HepG2 (cell line): ENCODE data around the gene STARD10. TPM values are rescaled to one million over a fixed set of nuclear protein-coding genes. Genes with fewer than 3 reads are reported as not detected.

ENCODE experiments used
- ATAC-seq: fragments of 200-7000 bp; cut with Tn5 transposase; 3 replicates; pipeline ENCODE4 v1.9.1; 2020; ENCODE audit warnings: mild to moderate bottlenecking, moderate library complexity
- BruUV-seq: library from RNA; stranded (reverse); fragments of 400-500 nt; replicated peaks from 2 replicates; lab custom pipeline; 2021; lab: Mats Ljungman, UMichigan
- CTCF ChIA-PET: fragments of 300-600 bp; formaldehyde crosslinking; extraction: SDS; loops from one replicate; lab custom pipeline; 2021; ENCODE audit warnings: low total read pairs, inconsistent platforms, low intra/inter-chr PET ratio; lab: Yijun Ruan, JAX
- POLR2A ChIA-PET: fragments of 350-600 bp; sonication (Branson Sonifier 250); formaldehyde crosslinking; loops from one replicate; lab custom pipeline; 2020; ENCODE audit warnings: antibody characterized with exemption, inconsistent platforms; lab: Yijun Ruan, JAX
- DNase-seq: peaks from one replicate; pipeline ENCODE4 v3.0.0-alpha.2; 2015; ENCODE audit warnings: low spot score
- FAIRE-seq: peaks from 3 replicates; lab custom pipeline; 2011; peaks lifted over from hg19 to GRCh38; lab: Jason Lieb, UNC
- H2AFZ ChIP-seq: one replicate; pipeline ENCODE4 v1.6.1; 2011; ENCODE audit warnings: low read length, inconsistent platforms
- H3K27ac ChIP-seq: fragments of 300-600 bp; 3 replicates; pipeline ENCODE4 v1.8.0; 2011; ENCODE audit warnings: mixed run types, mild to moderate bottlenecking, mixed read lengths, low read length, inconsistent platforms; ENCODE audit not compliant: insufficient read depth; ENCODE audit errors: extremely low read length
- H3K27me3 ChIP-seq, 2 experiments: fragments of 200-600 bp in 1 of 2; 2 replicates in 1 of 2; 3 replicates in 1 of 2; pipeline versions ENCODE4 v1.6.0 to v1.8.0; 2011; ENCODE audit warnings: low read length in 2 of 2, mild to moderate bottlenecking in 2 of 2, moderate library complexity in 2 of 2, inconsistent platforms in 1 of 2; ENCODE audit not compliant: insufficient read depth in 2 of 2, control insufficient read depth in 1 of 2
- H3K36me3 ChIP-seq, 2 experiments: fragments of 200-600 bp in 1 of 2; replicated peaks in 1 of 2; 2 replicates in 1 of 2; 3 replicates in 1 of 2; pipeline versions ENCODE4 v1.5.1 to v1.8.0; 2011; ENCODE audit warnings: low read length in 2 of 2, inconsistent platforms in 1 of 2; ENCODE audit not compliant: insufficient read depth in 2 of 2, control insufficient read depth in 1 of 2
- H3K4me1 ChIP-seq: 2 replicates; pipeline ENCODE4 v1.5.1; 2012; ENCODE audit warnings: low read length, inconsistent platforms; ENCODE audit not compliant: insufficient read depth
- H3K4me2 ChIP-seq: 2 replicates; pipeline ENCODE4 v1.6.0; 2011; ENCODE audit warnings: low read depth, low read length, inconsistent platforms
- H3K4me3 ChIP-seq, 3 experiments: fragments of 200-600 bp in 1 of 3; sonication (generic), shearing (Covaris generic) in 1 of 3; replicated peaks in 1 of 3; 2 replicates each; pipeline ENCODE4 v1.5.1; 2011 to 2016; ENCODE audit warnings: low read length in 3 of 3, inconsistent platforms in 2 of 3, low read depth in 2 of 3, mild to moderate bottlenecking in 2 of 3, control low read depth in 1 of 3, mixed read lengths in 1 of 3; ENCODE audit not compliant: insufficient read depth in 1 of 3
- H3K79me2 ChIP-seq: one replicate; pipeline ENCODE4 v1.6.1; 2011; ENCODE audit warnings: low read length, inconsistent platforms; ENCODE audit not compliant: insufficient read depth
- H3K9ac ChIP-seq: 2 replicates; pipeline ENCODE4 v1.6.0; 2011; ENCODE audit warnings: mild to moderate bottlenecking, low read depth, low read length, inconsistent platforms; ENCODE audit not compliant: insufficient read depth
- H3K9me3 ChIP-seq: 2 replicates; pipeline ENCODE4 v1.5.1; 2012; ENCODE audit warnings: mild to moderate bottlenecking, low read length
- H4K20me1 ChIP-seq: 2 replicates; pipeline ENCODE4 v1.6.0; 2011; ENCODE audit warnings: inconsistent platforms, mild to moderate bottlenecking, low read length, moderate library complexity; ENCODE audit not compliant: insufficient read depth
- CEBPG ChIP-seq: IDR thresholded peaks from 2 replicates; pipeline ENCODE4 v1.6.1; 2016
- FOSL2 ChIP-seq: sonication (generic); formaldehyde crosslinking; IDR thresholded peaks from 2 replicates; pipeline ENCODE4 v1.4.0; 2020; ENCODE audit warnings: missing genetic modification reagents
- GATA4 ChIP-seq: sonication (generic); IDR thresholded peaks from 2 replicates; pipeline ENCODE4 v1.6.1; 2016; ENCODE audit warnings: antibody characterized with exemption, low read depth, borderline replicate concordance
- HHEX ChIP-seq: IDR thresholded peaks from 2 replicates; pipeline ENCODE4 v1.6.1; 2016; ENCODE audit warnings: control low read depth
- HNRNPLL ChIP-seq: fragments of 200-400 bp; formaldehyde crosslinking; IDR thresholded peaks from 2 replicates; pipeline ENCODE4 v1.6.1; 2017; ENCODE audit warnings: mild to moderate bottlenecking, low read depth, low read length; ENCODE audit not compliant: poor library complexity, severe bottlenecking
- PPARG ChIP-seq: conservative IDR thresholded peaks from 2 replicates; pipeline ENCODE4 v1.6.1; 2016; ENCODE audit warnings: missing biosample characterization, missing genetic modification reagents
- ZNF431 ChIP-seq: sonication (generic); formaldehyde crosslinking; IDR thresholded peaks from 2 replicates; pipeline ENCODE4 v1.9.0; 2022; ENCODE audit warnings: missing genetic modification reagents, low read depth, mild to moderate bottlenecking, borderline replicate concordance
- ZNF543 ChIP-seq: sonication (generic); formaldehyde crosslinking; IDR thresholded peaks from 2 replicates; pipeline ENCODE4 v1.4.0; 2020; ENCODE audit warnings: mild to moderate bottlenecking, missing genetic modification reagents
- ZNF720 ChIP-seq: sonication (generic); formaldehyde crosslinking; IDR thresholded peaks from 2 replicates; pipeline ENCODE4 v1.4.0; 2020; ENCODE audit warnings: missing genetic modification reagents
- ZNF749 ChIP-seq: sonication (generic); formaldehyde crosslinking; IDR thresholded peaks from 2 replicates; pipeline ENCODE4 v1.8.0; 2022; ENCODE audit warnings: mild to moderate bottlenecking, missing genetic modification reagents, moderate library complexity, borderline replicate concordance
- WGBS: methylation state at CpG from one replicate; pipeline ENCODE4 v1.1.6; 2017; ENCODE audit warnings: low lambda C conversion rate; 5-methylcytosine and 5-hydroxymethylcytosine counted together
- in situ Hi-C: cut with HindIII; loops from 2 replicates; pipeline ENCODE4 v1.10.0; 2017; ENCODE audit warnings: low pct_unique_long_range_greater_than_20kb; ENCODE audit not compliant: extremely low pct_ligation_motif_present
- intact Hi-C: fragments of 100-400 bp; cut with micrococcal nuclease; formaldehyde crosslinking; loops from one replicate; pipeline ENCODE4 v1.10.0; 2022; ENCODE audit not compliant: unreplicated experiment
- polyA plus RNA-seq, 8 experiments: library from polyadenylated mRNA; depleted of rRNA in 3 of 8; stranded (reverse) in 7 of 8; unstranded in 1 of 8; fragments of >200 nt; fragmentation: Illumina TruSeq in 4 of 8; extraction: Trizol in 4 of 8; gene quantifications; 2 replicates each; pipeline versions ENCODE4 v1.2.1 to v1.2.3, GENCODE V29; 2011 to 2016; ENCODE audit warnings: low read depth in 4 of 8, missing spikeins in 1 of 8, mixed read lengths in 1 of 8; ENCODE audit not compliant: insufficient read depth in 1 of 8
- total RNA-seq, 5 experiments: library from RNA; depleted of rRNA; stranded (reverse); fragments of >200 nt; fragmentation: Illumina TruSeq; extraction: Trizol; gene quantifications; 2 replicates each; pipeline ENCODE4 v1.2.3, GENCODE V29; 2016; ENCODE audit warnings: low read depth in 1 of 5
- TF ChIP-seq, protein P1 (sequence below): sonication (generic); formaldehyde crosslinking; conservative IDR thresholded peaks from 2 replicates; pipeline ENCODE4 v1.8.0; 2022; ENCODE audit warnings: low read depth, missing genetic modification reagents
- TF ChIP-seq, protein P2 (sequence below): sonication (generic); formaldehyde crosslinking; IDR thresholded peaks from 2 replicates; pipeline ENCODE4 v1.8.0; 2022; ENCODE audit warnings: low read depth, missing genetic modification reagents
- TF ChIP-seq, protein P3 (sequence below): sonication (generic); formaldehyde crosslinking; IDR thresholded peaks from 2 replicates; pipeline ENCODE4 v1.4.0; 2020; ENCODE audit warnings: missing genetic modification reagents
- TF ChIP-seq, protein P4 (sequence below): sonication (generic); IDR thresholded peaks from 2 replicates; pipeline ENCODE4 v1.6.1; 2016; ENCODE audit warnings: low read depth, borderline replicate concordance

STARD10 gene
- total and polyA plus RNA-seq, 2 of the 13 experiments (the other 11 are each of a cell fraction or from before 2014, with no cell fraction given) = 260 to 341 TPM

DNA sequence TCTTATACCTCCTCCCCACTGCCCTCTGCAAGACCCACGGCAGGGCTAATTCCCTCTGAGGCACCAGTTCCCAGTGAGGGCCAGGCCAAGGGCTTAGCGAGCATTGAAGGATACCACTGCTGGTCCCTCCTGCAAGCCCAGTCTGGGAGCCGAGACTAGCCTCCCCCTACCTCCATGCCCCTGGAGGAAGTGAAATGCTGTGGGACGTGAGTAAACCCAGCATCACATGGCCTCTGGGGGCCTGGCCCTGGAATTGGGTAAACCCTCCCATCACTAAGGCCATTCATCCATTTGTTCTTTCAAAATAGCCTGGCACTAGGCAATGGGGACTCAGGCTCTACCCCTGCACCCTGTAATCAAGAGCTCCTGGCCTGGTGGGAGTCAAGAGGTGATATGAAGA, 66.3 kb downstream of the STARD10 start:
- no peak for FAIRE-seq
- no peak overlapping the region for H3K4me2 ChIP-seq
- H3K4me1 ChIP-seq = no peaks in the 10 kb centered on the region
- H3K27me3 ChIP-seq = no peaks in the 10 kb centered on the region
- H2AFZ ChIP-seq = no peak overlapping the region
- ChIA-PET POLR2A (no interaction called here), CTCF (no interaction called here)
- WGBS = 100% methylated on average over 4 of the region's 4 CpGs
- no peak overlapping the region for H3K9ac ChIP-seq
- no peaks in the 10 kb centered on the region for H3K9me3 ChIP-seq
- DNase-seq = no peak
- in situ Hi-C loops (no loop called here), intact Hi-C loops (loop anchor here (5.0 kb wide), 1 partner anchor 450 kb away; no protein-coding TSS in a partner anchor)
- ATAC-seq = no peak
- H3K4me3 ChIP-seq = no peak overlapping the region
- H3K27ac ChIP-seq = no peak overlapping the region
- no TSS peak for BruUV-seq
- H3K79me2 ChIP-seq = peaks cover 45% of the 10 kb centered on the region
- H3K36me3 ChIP-seq = peaks cover 25 to 56% of the 10 kb centered on the region in 2 experiments; a peak in 4 of 5 replicates
- H4K20me1 ChIP-seq = peaks cover 15% of the 10 kb centered on the region; the same call in 1 of the 2 replicates
- TF ChIP-seq HNRNPLL (no peak), HHEX (CRISPR knock-in tag) (no peak), ZNF431 (CRISPR knock-in tag) (no peak), GATA4 (no peak), FOSL2 (no peak), CEBPG (CRISPR knock-in tag) (no peak), ZNF749 (no peak), ZNF720 (CRISPR knock-in tag) (no peak), PPARG (CRISPR knock-in tag) (no peak), ZNF543 (CRISPR knock-in tag) (no peak)
- TF ChIP-seq, protein P1, sequence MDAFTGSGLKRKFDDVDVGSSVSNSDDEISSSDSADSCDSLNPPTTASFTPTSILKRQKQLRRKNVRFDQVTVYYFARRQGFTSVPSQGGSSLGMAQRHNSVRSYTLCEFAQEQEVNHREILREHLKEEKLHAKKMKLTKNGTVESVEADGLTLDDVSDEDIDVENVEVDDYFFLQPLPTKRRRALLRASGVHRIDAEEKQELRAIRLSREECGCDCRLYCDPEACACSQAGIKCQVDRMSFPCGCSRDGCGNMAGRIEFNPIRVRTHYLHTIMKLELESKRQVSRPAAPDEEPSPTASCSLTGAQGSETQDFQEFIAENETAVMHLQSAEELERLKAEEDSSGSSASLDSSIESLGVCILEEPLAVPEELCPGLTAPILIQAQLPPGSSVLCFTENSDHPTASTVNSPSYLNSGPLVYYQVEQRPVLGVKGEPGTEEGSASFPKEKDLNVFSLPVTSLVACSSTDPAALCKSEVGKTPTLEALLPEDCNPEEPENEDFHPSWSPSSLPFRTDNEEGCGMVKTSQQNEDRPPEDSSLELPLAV = no peak
- TF ChIP-seq, protein P2, sequence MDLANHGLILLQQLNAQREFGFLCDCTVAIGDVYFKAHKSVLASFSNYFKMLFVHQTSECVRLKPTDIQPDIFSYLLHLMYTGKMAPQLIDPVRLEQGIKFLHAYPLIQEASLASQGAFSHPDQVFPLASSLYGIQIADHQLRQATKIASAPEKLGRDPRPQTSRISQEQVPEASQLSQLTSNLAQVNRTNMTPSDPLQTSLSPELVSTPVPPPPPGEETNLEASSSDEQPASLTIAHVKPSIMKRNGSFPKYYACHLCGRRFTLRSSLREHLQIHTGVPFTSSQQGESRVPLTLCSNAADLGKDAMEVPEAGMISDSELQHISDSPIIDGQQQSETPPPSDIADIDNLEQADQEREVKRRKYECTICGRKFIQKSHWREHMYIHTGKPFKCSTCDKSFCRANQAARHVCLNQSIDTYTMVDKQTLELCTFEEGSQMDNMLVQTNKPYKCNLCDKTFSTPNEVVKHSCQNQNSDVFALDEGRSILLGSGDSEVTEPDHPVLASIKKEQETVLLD (CRISPR knock-in tag) = no peak
- TF ChIP-seq, protein P3, sequence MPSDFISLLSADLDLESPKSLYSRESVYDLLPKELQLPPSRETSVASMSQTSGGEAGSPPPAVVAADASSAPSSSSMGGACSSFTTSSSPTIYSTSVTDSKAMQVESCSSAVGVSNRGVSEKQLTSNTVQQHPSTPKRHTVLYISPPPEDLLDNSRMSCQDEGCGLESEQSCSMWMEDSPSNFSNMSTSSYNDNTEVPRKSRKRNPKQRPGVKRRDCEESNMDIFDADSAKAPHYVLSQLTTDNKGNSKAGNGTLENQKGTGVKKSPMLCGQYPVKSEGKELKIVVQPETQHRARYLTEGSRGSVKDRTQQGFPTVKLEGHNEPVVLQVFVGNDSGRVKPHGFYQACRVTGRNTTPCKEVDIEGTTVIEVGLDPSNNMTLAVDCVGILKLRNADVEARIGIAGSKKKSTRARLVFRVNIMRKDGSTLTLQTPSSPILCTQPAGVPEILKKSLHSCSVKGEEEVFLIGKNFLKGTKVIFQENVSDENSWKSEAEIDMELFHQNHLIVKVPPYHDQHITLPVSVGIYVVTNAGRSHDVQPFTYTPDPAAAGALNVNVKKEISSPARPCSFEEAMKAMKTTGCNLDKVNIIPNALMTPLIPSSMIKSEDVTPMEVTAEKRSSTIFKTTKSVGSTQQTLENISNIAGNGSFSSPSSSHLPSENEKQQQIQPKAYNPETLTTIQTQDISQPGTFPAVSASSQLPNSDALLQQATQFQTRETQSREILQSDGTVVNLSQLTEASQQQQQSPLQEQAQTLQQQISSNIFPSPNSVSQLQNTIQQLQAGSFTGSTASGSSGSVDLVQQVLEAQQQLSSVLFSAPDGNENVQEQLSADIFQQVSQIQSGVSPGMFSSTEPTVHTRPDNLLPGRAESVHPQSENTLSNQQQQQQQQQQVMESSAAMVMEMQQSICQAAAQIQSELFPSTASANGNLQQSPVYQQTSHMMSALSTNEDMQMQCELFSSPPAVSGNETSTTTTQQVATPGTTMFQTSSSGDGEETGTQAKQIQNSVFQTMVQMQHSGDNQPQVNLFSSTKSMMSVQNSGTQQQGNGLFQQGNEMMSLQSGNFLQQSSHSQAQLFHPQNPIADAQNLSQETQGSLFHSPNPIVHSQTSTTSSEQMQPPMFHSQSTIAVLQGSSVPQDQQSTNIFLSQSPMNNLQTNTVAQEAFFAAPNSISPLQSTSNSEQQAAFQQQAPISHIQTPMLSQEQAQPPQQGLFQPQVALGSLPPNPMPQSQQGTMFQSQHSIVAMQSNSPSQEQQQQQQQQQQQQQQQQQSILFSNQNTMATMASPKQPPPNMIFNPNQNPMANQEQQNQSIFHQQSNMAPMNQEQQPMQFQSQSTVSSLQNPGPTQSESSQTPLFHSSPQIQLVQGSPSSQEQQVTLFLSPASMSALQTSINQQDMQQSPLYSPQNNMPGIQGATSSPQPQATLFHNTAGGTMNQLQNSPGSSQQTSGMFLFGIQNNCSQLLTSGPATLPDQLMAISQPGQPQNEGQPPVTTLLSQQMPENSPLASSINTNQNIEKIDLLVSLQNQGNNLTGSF (CRISPR knock-in tag) = no peak
- TF ChIP-seq, protein P4, sequence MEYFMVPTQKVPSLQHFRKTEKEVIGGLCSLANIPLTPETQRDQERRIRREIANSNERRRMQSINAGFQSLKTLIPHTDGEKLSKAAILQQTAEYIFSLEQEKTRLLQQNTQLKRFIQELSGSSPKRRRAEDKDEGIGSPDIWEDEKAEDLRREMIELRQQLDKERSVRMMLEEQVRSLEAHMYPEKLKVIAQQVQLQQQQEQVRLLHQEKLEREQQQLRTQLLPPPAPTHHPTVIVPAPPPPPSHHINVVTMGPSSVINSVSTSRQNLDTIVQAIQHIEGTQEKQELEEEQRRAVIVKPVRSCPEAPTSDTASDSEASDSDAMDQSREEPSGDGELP = no peak
